ENCODE data around the gene NSFL1C. TPM values are rescaled to one million over a fixed set of nuclear protein-coding genes. Genes with fewer than 3 reads are reported as not detected.

The NSFL1C gene
- total RNA-seq, 1 experiment from 2014 or later: 76.1 TPM

DNA sequence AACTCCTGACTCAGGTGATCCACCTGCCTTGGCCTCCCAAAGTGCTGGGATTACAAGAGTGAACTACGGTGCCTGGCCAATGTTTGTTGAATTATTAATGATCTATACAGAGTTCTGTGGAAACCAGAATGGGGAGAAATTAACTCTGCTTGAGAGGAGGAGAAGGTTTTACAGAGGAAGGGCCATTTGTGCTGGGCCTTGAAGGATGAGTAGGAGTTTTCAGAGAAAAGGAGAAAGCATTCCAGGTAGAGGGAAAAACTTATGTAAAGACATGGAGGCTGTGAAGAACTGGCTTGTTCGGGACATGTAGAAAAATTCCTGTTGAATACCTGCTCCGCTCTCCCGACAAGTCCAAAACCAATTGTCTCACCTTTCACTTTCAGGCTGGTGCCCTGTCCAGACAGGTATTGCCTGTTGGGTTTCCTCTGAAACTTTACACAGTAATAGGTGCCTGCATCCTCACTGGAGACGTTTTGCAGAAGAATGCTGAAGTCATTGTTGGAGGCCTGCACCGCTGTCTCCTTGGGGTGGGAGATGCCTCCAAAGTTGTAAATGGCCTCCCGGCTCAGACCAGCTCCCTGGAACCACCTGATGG, 11.3 kb upstream of the NSFL1C start:
- TF ChIP-seq, protein P1, sequence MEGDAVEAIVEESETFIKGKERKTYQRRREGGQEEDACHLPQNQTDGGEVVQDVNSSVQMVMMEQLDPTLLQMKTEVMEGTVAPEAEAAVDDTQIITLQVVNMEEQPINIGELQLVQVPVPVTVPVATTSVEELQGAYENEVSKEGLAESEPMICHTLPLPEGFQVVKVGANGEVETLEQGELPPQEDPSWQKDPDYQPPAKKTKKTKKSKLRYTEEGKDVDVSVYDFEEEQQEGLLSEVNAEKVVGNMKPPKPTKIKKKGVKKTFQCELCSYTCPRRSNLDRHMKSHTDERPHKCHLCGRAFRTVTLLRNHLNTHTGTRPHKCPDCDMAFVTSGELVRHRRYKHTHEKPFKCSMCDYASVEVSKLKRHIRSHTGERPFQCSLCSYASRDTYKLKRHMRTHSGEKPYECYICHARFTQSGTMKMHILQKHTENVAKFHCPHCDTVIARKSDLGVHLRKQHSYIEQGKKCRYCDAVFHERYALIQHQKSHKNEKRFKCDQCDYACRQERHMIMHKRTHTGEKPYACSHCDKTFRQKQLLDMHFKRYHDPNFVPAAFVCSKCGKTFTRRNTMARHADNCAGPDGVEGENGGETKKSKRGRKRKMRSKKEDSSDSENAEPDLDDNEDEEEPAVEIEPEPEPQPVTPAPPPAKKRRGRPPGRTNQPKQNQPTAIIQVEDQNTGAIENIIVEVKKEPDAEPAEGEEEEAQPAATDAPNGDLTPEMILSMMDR (IDR thresholded peaks at IDR 0.05; ENCODE audit: unreplicated experiment): no peak
- BruUV-seq (replicated peaks): TSS peak; percentile 81
- Mint-ChIP-seq H3K4me3 (ENCODE audit: unreplicated experiment) (peak overlapping the region; percentile 63), H3K27ac (ENCODE audit: low read depth, unreplicated experiment) (peak overlapping the region; percentile 85), H3K27me3 (ENCODE audit: insufficient read depth, unreplicated experiment) (no peaks in the 10 kb centered on the region), H3K36me3 (ENCODE audit: insufficient read depth, unreplicated experiment) (peaks cover 8% of the 10 kb centered on the region), H3K4me1 (ENCODE audit: insufficient read depth, unreplicated experiment) (peaks cover 35% of the 10 kb centered on the region), H3K9me3 (ENCODE audit: unreplicated experiment) (no peaks in the 10 kb centered on the region)
- peak; percentile 53 for DNase-seq (ENCODE audit: unreplicated experiment)
- CTCF ChIA-PET: interaction anchor here (0.6 to 25.4 kb wide), 9 partner anchors 7 to 256 kb away, joined by 3 to 615 read pairs (median 5); partner anchors contain the start of gene NSFL1C
- intact Hi-C loops (cut with micrococcal nuclease): loop anchor here (10.0 kb wide), 1 partner anchor 627 kb away; the partner anchor contains the start of gene STK35
- POLR2A ChIA-PET: interaction anchor here (0.6 to 8.6 kb wide), 13 partner anchors 9 to 155 kb away, joined by 3 to 122 read pairs (median 6); partner anchors contain the start of genes NSFL1C, SDCBP2 and SIRPB2

DNA sequence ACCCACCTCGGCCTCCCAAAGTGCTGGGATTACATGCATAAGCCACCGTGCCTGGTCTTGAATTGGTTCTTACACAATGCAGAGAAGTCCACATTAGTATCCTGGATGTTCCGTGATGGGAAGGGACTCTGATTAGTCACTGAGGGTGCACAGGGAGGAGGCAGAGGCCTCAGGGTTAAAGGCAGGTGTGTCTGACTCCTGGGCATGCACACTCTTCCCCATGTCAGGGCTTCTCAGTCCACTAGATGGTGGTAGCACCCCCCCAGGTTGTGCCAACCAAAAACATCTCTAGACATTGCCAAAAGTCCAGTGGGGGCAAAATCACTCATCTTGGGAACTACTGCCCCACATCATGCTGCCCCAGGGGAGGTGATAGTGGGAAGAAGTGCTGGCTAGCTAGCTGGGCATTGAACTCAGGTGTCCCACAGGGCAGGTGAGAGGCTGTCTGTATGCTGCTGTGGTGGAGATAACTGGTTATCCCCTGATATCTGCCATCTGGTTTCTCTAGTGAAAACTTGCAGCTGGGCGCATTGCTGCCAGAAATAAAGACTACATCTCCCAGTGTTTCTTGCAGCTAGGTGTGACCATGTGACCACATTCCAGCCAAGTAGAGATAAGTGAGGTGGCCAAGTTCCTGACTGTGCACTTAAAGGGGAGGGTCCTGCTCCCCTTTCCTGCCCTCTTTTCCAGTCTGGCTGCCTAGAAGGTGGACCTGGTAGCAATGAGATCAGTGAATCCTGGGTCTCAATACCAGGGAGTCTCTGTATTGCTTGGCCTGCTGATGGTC, 8.4 kb upstream of the NSFL1C start:
- Mint-ChIP-seq H3K4me1 (ENCODE audit: insufficient read depth, unreplicated experiment) (peaks cover 43% of the 10 kb centered on the region), H3K36me3 (ENCODE audit: insufficient read depth, unreplicated experiment) (peaks cover 8% of the 10 kb centered on the region), H3K27me3 (ENCODE audit: insufficient read depth, unreplicated experiment) (no peaks in the 10 kb centered on the region), H3K9me3 (ENCODE audit: unreplicated experiment) (no peaks in the 10 kb centered on the region), H3K27ac (ENCODE audit: low read depth, unreplicated experiment) (peak overlapping the region; percentile 69), H3K4me3 (ENCODE audit: unreplicated experiment) (no peak overlapping the region)
- ChIA-PET CTCF (interaction anchor here (0.6 to 25.4 kb wide), 10 partner anchors 10 to 1266 kb away, joined by 3 to 615 read pairs (median 4); partner anchors contain the start of gene SIRPB2), POLR2A (interaction anchor here (0.7 to 8.6 kb wide), 8 partner anchors 8 to 259 kb away, joined by 3 to 122 read pairs (median 18); partner anchors contain the start of genes NSFL1C and SIRPB2)
- intact Hi-C loops (cut with micrococcal nuclease): loop anchor here (1.0 to 10.0 kb wide), 2 partner anchors 28 to 630 kb away; partner anchors contain the start of gene STK35
- no TSS peak for BruUV-seq (replicated peaks)
- DNase-seq (ENCODE audit: unreplicated experiment): peak; percentile 92
- TF ChIP-seq, protein P1 (IDR thresholded peaks at IDR 0.05; ENCODE audit: unreplicated experiment): no peak

DNA sequence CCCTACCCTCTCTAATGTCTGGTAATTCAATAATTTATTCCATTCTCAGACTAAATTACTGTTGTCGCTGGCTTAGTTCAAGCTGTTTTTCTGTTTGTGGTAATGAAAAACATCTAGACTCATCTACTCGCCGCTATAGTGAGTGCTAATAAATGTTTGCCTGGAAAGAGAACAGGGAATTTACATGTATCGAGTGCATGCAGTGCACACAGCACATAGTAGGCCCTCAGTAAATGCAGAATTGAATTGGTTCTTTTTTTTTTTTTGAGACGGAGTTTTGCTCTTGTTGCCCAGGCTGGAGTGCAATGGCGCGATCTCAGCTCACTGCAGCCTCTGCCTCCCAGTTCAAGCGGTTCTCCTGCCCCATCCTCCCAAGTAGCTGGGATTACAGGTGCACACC, 7.7 kb upstream of the NSFL1C start:
- peak overlapping the region; percentile 69 for H3K27ac Mint-ChIP-seq (ENCODE audit: low read depth, unreplicated experiment)
- no peaks in the 10 kb centered on the region for H3K27me3 Mint-ChIP-seq (ENCODE audit: insufficient read depth, unreplicated experiment)
- H3K4me1 Mint-ChIP-seq (ENCODE audit: insufficient read depth, unreplicated experiment): peaks cover 42% of the 10 kb centered on the region
- ChIA-PET POLR2A (interaction anchor here (0.6 to 8.6 kb wide), 6 partner anchors 8 to 83 kb away, joined by 3 to 122 read pairs (median 43); partner anchors contain the start of genes NSFL1C and SIRPB2), CTCF (interaction anchor here (0.7 to 25.4 kb wide), 7 partner anchors 16 to 245 kb away, joined by 3 to 615 read pairs (median 4); partner anchors contain the start of gene SIRPB2)
- TF ChIP-seq, protein P1 (IDR thresholded peaks at IDR 0.05; ENCODE audit: unreplicated experiment): no peak
- H3K9me3 Mint-ChIP-seq (ENCODE audit: unreplicated experiment): no peaks in the 10 kb centered on the region
- peaks cover 8% of the 10 kb centered on the region for H3K36me3 Mint-ChIP-seq (ENCODE audit: insufficient read depth, unreplicated experiment)
- no peak for DNase-seq (ENCODE audit: unreplicated experiment)
- no TSS peak for BruUV-seq (replicated peaks)
- H3K4me3 Mint-ChIP-seq (ENCODE audit: unreplicated experiment): no peak overlapping the region
- intact Hi-C loops (cut with micrococcal nuclease): loop anchor here (10.0 kb wide), 1 partner anchor 630 kb away; the partner anchor contains the start of gene STK35

Data from MCF 10A (cell line).